Middle frontal gyrus (tissue), 1 donor: ENCODE measurements around the gene GPR176.

ENCODE experiments used
- DNase-seq: peaks from one replicate; pipeline ENCODE4 v3.0.0-alpha.2; 2015; ENCODE audit warnings: low spot score; ENCODE audit errors: extremely low spot score

Gene GPR176

DNA sequence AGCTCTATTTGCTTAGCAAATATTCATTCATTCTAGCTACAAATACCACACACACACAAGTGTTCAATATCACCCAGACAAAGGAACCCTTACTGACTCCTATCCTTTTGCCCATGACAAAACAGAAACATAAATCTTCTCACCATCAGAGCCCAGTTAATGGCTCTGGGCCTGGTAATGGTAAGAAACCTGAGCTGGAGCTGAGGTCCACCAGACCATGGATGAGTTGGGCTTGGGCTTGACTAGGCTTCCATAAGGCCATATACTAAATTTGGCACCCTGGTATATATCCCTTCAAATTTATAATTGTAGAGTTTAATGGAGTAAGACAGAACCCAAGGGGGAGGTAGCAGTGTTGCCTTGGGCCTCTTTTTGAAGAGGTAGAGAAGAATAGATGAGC is 29.4 kb downstream of the GPR176 start:
- no peak for DNase-seq

DNA sequence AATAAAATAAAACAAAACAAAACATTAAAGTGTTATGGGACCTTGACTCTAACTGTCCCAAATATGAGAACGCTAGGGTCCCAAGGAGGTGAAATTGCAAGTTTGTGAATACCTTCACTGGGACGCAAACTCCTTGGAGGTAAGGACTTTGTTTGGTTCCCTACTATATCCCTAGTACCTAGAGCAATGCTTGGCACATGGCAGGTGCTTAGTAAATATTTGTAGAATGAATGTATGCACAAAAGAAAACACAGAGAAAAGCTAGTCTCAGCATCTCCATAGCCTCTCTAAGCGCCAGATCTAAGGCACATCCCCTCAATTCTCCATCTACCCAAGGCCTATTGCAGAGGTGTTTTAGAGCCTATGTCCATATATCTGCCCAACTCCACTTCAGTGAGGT is 30.5 kb downstream of the GPR176 start:
- no peak for DNase-seq

- no peak for DNase-seq
These were observed 31.3 kb downstream of the GPR176 start for GRCh38 chr15:39888809-39889208.

DNA sequence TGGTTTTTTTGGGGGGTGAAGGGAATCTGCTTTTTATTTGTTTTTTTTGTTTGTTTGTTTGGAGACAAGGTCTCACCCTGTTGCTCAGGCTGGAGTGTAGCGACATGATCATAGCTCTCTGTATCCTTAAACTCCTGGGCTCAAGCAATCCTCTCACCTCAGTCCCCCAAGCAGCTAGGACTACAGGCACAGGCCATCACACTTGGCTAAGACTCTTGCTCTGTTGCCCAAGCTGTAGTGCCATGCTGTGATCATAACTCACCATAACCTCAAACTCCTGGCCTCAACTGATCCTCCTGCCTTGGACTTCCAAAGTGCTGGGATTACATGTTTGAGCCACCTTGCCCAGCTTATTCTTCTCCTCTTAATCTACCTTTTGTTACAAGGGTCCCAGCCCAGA is 31.8 kb downstream of the GPR176 start:
- DNase-seq = no peak

DNA sequence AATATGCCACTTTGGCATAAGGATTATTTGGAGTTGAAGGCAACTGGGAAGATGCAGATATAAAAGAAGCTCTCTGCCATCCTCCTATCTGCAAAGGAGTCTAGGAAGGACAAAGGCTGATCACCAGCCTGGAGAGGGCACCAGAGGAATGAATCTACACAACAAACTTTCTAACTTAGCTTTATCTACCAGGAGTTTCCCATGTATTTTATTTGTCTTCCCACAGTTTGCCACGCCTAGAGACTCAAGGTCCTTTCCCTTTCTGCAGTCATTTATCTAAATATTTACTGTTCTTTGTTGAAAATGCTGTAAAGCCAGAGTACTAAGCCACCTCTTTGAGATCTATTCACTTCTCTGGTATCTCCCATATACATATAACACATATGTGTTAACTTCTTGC is 32.2 kb downstream of the GPR176 start:
- DNase-seq = no peak

DNA sequence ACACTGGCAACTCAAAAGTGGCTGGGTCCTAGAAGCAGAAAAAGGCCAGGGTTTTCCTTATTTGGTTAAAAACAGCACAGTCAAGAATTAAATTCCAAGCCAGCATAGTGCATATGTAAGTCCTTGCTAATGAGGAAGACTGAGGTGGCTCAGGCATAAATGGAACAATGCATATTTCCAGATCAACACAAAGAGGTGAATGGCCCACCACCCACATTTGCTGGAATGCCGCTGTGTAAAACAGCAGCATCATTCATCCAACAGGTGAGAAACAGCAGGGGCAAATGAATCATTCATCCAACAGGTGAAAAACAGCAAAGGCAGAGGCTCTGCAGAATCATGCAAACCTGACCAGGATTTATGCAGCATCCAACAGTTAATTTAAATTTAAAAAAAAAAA is 32.9 kb downstream of the GPR176 start:
- no peak for DNase-seq

DNA sequence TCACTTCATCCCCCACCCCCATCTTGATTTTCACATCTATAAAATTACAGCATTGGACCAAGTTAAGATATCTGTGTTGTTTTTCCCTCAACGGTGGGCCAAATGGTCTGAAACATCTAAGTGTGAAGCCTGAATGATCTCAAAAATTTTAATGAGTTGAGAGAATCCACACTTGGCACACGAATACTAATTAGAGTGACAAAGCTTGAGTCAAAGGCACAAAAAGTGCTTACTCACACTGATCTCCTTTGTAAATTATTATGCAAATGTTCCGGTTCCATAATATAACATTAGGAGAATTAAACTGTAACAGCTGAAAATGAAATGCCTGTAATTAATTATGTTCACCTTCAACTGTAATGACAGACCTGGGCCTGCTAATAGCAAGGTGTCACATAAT is 33.6 kb downstream of the GPR176 start:
- DNase-seq = no peak

DNA sequence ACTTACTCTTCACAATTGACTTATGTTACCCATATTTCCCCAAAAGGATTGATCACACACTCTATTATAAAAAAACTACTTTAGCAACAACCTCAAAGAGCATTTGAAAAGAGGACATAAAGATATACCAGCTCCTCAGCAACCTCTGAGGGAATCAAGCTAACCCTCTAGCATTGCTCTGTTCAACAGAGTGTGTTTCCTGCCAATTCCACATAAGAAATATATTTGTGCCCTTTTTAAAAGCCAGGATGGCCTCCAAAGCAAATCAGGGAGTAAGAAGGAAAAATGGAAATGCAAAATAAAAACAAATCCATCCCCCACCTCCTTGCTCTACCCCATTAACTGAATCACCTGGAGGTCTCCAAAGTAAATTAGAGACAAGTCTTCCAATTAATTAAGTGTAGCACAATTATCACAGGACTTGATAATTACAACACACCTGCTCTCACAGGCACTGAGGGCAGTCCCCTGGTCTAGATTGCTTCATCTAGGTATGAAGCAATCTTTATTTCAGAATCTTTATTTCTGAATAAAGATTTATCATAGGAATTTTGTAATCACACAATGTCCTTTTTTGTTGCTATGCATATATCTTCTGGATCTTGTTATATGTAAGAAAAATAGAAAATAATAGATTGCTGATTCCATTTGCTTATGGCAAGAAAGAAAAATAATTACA is 34.8 kb downstream of the GPR176 start:
- no peak for DNase-seq

GRCh38 chr15:39884351-39884750 is 35.7 kb downstream of the GPR176 start:
- no peak for DNase-seq

DNA sequence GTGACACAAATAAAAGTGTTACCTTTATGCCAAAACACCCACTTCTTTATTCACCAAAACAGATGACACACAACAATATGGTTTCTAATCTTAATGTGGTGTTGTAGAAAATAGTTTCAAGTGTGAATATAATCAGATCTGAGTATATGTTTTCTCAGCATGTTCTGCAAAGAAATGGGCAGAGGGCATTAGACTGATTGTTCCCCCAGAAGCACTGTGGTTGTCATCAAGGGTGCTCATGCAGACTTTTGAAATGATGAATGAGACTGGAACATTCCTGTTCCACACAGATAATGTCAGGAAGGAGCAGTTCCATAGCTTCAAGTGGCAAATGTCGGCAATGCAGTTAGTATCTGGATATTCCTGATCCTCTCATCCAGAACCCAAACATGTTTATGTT is 37.5 kb downstream of the GPR176 start:
- no peak for DNase-seq

GRCh38 chr15:39881790-39882189 is 38.3 kb downstream of the GPR176 start:
- DNase-seq = no peak

GRCh38 chr15:39880718-39881387 is 39.2 kb downstream of the GPR176 start:
- DNase-seq = no peak

DNA sequence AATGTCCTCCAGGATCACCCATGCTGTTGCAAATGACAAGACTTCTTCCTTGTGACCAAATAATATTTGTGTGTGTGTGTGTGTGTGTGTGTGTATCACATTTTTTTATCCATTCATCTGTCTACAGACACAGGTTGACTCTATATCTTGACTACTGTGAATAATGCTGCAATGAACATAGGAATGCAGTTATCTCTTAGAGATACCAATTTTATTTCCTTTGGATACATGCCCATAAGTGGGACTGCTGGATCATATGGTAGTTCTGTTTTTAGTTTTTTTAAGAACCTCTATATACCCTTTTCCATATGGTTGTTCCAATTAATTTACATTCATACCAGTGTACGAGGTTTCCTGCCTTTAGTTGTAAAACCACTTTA is 41.7 kb downstream of the GPR176 start:
- no peak for DNase-seq

DNA sequence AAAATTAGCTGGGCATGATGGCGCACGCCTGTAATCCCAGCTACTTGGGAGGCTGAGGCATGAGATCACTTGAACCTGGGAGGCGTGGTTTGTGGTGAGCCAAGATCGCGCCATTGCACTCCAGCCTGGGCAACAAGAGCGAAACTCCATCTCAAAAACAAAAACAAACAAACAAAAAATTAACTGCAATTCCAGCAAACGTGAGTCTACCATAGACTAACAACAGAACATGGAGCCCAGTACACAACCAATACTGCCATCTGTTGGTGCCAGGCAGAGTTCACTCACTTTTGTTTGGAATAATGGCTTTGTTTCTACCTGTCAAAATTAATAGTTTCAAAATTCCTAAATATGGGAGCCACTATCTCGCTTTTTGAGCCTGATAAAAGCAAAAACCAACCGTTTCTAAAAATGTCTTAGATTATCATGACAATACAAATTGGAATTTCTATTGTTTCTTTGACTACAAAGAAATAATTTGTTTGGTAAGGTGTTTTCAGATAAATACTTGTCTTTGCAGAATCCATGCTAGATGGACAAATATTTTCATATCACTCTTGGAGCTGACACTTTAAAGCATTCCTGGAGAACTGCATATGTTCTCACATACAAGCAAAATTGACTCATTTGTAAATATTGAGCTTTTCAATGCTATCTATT is 45.0 kb downstream of the GPR176 start:
- DNase-seq = no peak

DNA sequence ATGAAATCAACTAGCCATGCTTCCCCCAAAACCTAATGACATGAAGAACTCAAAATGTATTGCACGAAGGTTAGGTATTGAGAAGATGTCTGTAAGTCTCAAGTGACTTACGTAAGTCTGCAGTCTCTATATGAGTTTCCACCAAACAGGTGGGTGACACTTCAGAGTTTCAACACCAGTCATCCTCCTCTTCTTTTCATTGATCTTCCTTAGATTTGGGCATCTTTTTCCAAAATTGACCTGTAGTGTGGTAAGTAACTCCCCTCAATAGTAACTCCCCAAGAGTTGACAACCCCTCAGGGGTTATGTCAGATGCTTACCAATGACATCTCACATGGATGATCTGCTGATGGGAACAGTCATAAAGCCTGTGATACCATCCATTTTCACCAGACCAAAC is 46.1 kb downstream of the GPR176 start:
- no peak for DNase-seq

DNA sequence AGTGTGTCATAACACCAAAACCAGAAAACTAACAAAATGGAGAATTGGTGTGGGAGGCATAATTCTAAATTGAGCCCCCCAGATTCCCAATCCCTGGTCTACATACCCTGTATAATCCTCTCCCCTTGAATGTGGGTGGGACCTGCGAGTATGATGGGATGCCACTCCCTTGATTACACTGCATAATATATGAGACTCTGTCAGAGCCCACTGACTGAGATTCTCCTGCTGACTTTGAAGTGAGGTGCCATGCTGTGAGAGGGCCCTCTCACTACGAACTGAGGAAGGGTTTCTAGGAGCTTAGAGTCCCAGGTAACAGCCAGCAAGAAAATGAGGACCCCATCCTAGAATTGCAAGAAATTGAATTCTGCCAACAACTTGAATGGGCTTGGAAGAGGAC is 49.5 kb downstream of the GPR176 start:
- DNase-seq = no peak

DNA sequence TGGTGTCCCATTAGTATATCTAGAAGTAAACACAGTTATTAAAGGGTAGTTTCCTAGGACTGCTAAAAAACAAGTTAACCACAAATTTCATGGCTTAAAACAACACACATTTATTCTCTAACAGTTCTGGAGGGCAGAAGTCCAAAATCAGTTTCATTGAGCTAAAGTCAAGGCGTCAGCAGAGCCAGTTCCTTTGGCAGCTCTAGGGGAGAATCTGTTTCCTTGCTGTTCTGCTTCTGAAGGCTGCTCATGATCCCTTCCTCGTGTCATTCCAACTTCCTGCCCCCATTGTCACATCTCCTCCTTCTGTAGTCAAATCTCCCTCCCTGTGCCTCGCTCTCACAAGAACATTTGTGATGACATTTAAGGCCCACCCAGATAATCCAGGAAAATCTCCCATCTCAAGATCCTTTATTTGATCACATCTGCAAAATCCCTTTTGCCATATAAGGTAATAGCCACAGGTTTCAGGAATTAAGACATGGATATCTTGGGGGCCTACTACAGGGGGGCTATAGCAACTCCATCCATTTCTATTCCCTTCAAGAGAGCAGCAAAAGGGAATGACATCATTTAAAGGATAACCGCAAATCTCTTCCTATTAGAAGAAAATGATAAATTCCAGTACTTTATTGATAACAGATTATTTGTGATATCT is 50.1 kb downstream of the GPR176 start:
- no peak for DNase-seq

- DNase-seq = no peak
These were observed 50.8 kb downstream of the GPR176 start for GRCh38 chr15:39869254-39869653.

- DNase-seq = no peak
These were observed 51.7 kb downstream of the GPR176 start for GRCh38 chr15:39868396-39868795.

- no peak for DNase-seq
These were observed 56.0 kb downstream of the GPR176 start for GRCh38 chr15:39864116-39864515.

- DNase-seq = no peak
These were observed 59.2 kb downstream of the GPR176 start for GRCh38 chr15:39860871-39861270.

DNA sequence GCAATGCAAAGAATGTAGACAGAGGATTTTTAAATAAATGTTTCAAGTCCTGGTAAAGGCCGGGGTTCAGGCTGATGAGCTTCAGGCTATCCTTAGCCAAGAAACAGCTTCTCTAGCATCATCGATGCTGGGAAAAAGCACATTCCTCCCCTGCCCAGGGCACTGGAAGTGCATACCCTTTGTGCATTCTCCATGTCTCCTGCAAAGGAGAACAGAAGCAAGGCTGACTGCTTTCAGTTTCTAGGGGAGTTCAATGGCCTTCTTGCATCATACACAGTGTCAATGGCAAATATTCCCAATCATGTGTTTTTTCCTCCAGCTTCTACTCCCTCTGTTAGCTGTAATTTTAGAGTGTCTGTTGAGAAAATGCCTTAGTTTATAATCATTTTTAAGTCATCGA is 59.9 kb downstream of the GPR176 start:
- DNase-seq = no peak
